HG03342 (cell line): Measurements from ENCODE around the gene TRMT1.

ENCODE experiments used
- ATAC-seq: cut with Tn5 transposase; IDR thresholded peaks from one replicate; pipeline ENCODE4 v1.9.1; 2021; ENCODE audit warnings: mild to moderate bottlenecking, moderate library complexity; ENCODE audit not compliant: unreplicated experiment

Gene TRMT1

GRCh38 chr19:13074378-13074777 is 42.2 kb downstream of the TRMT1 start:
- no peak for ATAC-seq

- ATAC-seq, result no peak
Measured at GRCh38 chr19:13073263-13073662, 43.3 kb downstream of the TRMT1 start.

- no peak for ATAC-seq
Measured at GRCh38 chr19:13072188-13072908, 44.2 kb downstream of the TRMT1 start.

GRCh38 chr19:13071444-13072187 is 44.9 kb downstream of the TRMT1 start:
- ATAC-seq, result no peak

- no peak for ATAC-seq
Measured at GRCh38 chr19:13070425-13071140, 46.0 kb downstream of the TRMT1 start.

- ATAC-seq, result no peak
Measured at GRCh38 chr19:13069415-13070359, 46.9 kb downstream of the TRMT1 start.

GRCh38 chr19:13068085-13068846 is 48.3 kb downstream of the TRMT1 start:
- no peak for ATAC-seq

GRCh38 chr19:13066933-13067807 is 49.4 kb downstream of the TRMT1 start:
- no peak for ATAC-seq

GRCh38 chr19:13066226-13066625 is 50.3 kb downstream of the TRMT1 start:
- no peak for ATAC-seq

GRCh38 chr19:13064092-13064489 is 52.4 kb downstream of the TRMT1 start:
- no peak for ATAC-seq

- no peak for ATAC-seq
Measured at GRCh38 chr19:13063461-13064091, 53.0 kb downstream of the TRMT1 start.

GRCh38 chr19:13062317-13062716 is 54.2 kb downstream of the TRMT1 start:
- no peak for ATAC-seq

- ATAC-seq, result peak; percentile 53
Measured at GRCh38 chr19:13060964-13061927, 55.3 kb downstream of the TRMT1 start.

- ATAC-seq, result no peak
Measured at GRCh38 chr19:13060233-13060963, 56.1 kb downstream of the TRMT1 start.

- ATAC-seq, result no peak
Measured at GRCh38 chr19:13058951-13059660, 57.4 kb downstream of the TRMT1 start.

- ATAC-seq, result no peak
Measured at GRCh38 chr19:13057744-13058143, 58.8 kb downstream of the TRMT1 start.
